OCI-LY1 (cell line): ENCODE measurements around the gene OXT.

Experiments
- H2AFZ ChIP-seq: fragments of 200-600 bp; sonication (generic), shearing (Covaris generic); 2 replicates; pipeline ENCODE4 v1.6.0; 2014; ENCODE audit warnings: antibody characterized with exemption, mild to moderate bottlenecking, low read length
- H3F3A ChIP-seq: fragments of 200-600 bp; sonication (generic), shearing (Covaris generic); 2 replicates; pipeline ENCODE4 v1.6.0; 2014; ENCODE audit warnings: mild to moderate bottlenecking, antibody characterized with exemption, low read length, moderate library complexity; ENCODE audit not compliant: insufficient read depth
- H3K27ac ChIP-seq: fragments of 200-600 bp; sonication (generic); 2 replicates; pipeline ENCODE4 v1.5.1; 2014; ENCODE audit warnings: low read length, mixed run types, mild to moderate bottlenecking, low read depth; ENCODE audit not compliant: poor library complexity, severe bottlenecking
- H3K27me3 ChIP-seq: fragments of 200-600 bp; sonication (generic); 2 replicates; pipeline ENCODE4 v1.6.0; 2014; ENCODE audit warnings: antibody characterized with exemption, mild to moderate bottlenecking, low read length, moderate library complexity; ENCODE audit not compliant: insufficient read depth
- H3K36me3 ChIP-seq: fragments of 200-600 bp; sonication (generic); 2 replicates; pipeline ENCODE4 v1.6.1; 2014; ENCODE audit warnings: mild to moderate bottlenecking, antibody characterized with exemption, low read length, moderate library complexity, mixed read lengths; ENCODE audit not compliant: insufficient read depth
- H3K4me1 ChIP-seq: fragments of 200-600 bp; sonication (generic); 2 replicates; pipeline ENCODE4 v1.5.1; 2014; ENCODE audit warnings: mild to moderate bottlenecking, low read length, moderate library complexity; ENCODE audit not compliant: insufficient read depth, severe bottlenecking
- H3K4me2 ChIP-seq: fragments of 200-600 bp; sonication (generic), shearing (Covaris generic); 2 replicates; pipeline ENCODE4 v1.6.1; 2014; ENCODE audit warnings: low read length
- H3K4me3 ChIP-seq: fragments of 200-600 bp; sonication (generic); 2 replicates; pipeline ENCODE4 v1.5.1; 2014; ENCODE audit warnings: low read length, low read depth, mild to moderate bottlenecking, mixed read lengths; ENCODE audit not compliant: poor library complexity, severe bottlenecking
- H3K79me2 ChIP-seq: fragments of 200-600 bp; shearing (Covaris generic); 2 replicates; pipeline ENCODE4 v1.6.1; 2016; ENCODE audit warnings: mixed run types, low read length, mixed read lengths; ENCODE audit not compliant: insufficient read depth
- H3K9ac ChIP-seq: fragments of 200-600 bp; sonication (generic), shearing (Covaris generic); 2 replicates; pipeline ENCODE4 v1.6.1; 2014; ENCODE audit warnings: mild to moderate bottlenecking, low read length, mixed read lengths
- H3K9me2 ChIP-seq: fragments of 200-600 bp; sonication (generic), shearing (Covaris generic); 2 replicates; pipeline ENCODE4 v1.6.1; 2014; ENCODE audit warnings: low read depth, mild to moderate bottlenecking, low read length, mixed read lengths
- H3K9me3 ChIP-seq: fragments of 200-600 bp; shearing (Covaris generic); 2 replicates; pipeline ENCODE4 v1.6.1; 2014; ENCODE audit warnings: low read length, mixed read lengths
- H4K20me1 ChIP-seq: fragments of 200-600 bp; sonication (generic), shearing (Covaris generic); 2 replicates; pipeline ENCODE4 v1.6.0; 2016; ENCODE audit warnings: mild to moderate bottlenecking, low read length; ENCODE audit not compliant: insufficient read depth
- CTCF ChIP-seq: fragments of 200-600 bp; sonication (generic), shearing (Covaris generic); IDR thresholded peaks from 2 replicates; pipeline ENCODE4 v1.5.1; 2017; ENCODE audit warnings: mild to moderate bottlenecking, antibody characterized with exemption, low read length, moderate library complexity, mixed read lengths
- EZH2 ChIP-seq: fragments of 200-600 bp; sonication (generic), shearing (Covaris generic); IDR thresholded peaks from 2 replicates; pipeline ENCODE4 v1.8.0; 2017; ENCODE audit warnings: borderline replicate concordance, mixed run types, mild to moderate bottlenecking, antibody characterized with exemption, low read length, moderate library complexity, mixed read lengths

Gene OXT

DNA sequence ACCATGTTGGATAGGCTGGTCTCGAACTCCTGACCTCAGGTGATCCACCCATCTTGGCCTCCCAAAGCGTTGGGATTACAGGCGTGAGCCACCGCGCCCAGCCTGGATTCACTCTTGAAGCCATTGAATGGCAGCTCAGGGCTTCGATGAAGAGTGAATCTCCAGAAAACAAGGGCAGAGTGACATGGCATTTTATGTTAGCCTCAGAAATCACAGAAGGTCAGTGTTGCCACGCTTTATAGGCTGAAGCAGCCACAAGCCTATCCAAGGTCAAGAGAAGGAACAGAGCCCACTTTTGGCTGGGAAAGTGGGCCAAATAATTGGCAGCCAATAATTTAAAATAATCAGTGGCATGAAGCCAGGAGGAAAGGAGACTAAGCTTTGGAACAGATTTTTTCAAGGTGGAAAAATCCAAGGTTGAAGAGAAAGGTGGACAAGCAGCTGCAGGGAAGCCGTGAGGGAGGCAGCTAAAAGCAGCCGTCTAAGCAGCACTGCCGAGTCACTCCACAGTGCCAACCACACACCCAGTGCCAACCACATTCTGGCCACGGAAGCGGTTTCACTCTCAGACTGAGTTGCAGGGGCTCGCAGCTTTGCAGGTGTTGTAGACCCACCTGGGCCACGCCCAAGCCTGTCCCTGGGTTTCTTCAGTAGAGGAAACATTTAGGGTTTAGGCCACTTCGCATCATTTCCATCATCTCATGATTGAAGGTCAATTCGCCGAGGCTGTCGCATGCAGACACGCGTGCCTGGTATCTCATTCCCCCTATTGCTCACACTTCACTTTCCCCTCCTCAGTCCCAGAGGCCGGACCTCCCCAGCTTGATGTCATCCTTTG lies 30.5 kb downstream of the OXT start:
- H3K27me3 ChIP-seq, result no peaks in the 10 kb centered on the region
- H3K36me3 ChIP-seq, result no peaks in the 10 kb centered on the region
- H3K9me2 ChIP-seq, result no peaks in the 10 kb centered on the region
- H3K4me2 ChIP-seq, result no peak overlapping the region
- no peak overlapping the region for H3K9ac ChIP-seq
- TF ChIP-seq CTCF, result no peak
- no peak for TF ChIP-seq EZH2
- no peaks in the 10 kb centered on the region for H3K9me3 ChIP-seq
- no peaks in the 10 kb centered on the region for H4K20me1 ChIP-seq
- no peak overlapping the region for H3K4me3 ChIP-seq
- no peak overlapping the region for H2AFZ ChIP-seq
- H3F3A ChIP-seq, result no peaks in the 10 kb centered on the region
- no peaks in the 10 kb centered on the region for H3K79me2 ChIP-seq
- H3K27ac ChIP-seq, result no peak overlapping the region
- no peaks in the 10 kb centered on the region for H3K4me1 ChIP-seq

DNA sequence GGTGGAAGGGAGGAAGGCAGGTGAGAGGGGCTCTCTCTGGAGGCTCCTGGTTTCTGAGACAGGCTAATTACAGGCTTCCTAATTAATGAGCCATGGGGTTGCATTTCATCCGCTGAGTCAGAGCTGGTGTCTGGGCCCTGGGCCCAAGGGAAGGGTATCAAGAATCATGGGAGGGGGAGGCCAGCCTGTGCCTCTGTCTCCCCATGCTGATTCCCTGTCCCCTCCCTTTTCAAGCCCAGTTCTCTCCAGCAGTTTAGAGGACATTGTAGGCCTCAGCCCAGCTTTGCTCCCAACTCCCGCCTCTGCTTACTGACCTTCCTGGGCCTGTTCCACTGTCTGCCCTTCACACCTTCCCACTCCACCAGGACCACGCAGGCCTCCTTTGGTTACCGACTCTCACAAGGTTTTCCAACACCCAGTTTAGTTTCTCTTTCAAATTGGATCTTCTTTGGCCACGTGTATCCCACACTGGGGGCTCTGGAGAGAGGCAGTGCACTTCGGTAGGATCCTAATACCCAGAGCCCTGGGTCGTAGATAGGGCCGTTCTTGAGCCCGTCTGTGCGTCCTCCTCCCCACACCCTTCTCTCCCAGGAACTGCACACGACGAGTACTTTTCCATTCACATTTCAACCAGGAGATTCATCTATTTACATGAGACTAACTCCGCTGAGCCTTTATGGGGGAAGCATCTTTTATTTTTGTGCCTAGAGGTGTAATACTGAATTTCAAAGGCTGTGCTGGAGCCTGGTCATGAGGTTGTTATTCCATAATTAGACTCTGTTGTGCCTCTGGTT lies 31.4 kb downstream of the OXT start:
- Histone ChIP-seq H3K9me2 (no peaks in the 10 kb centered on the region), H3K4me2 (no peak overlapping the region), H3K4me3 (no peak overlapping the region), H3K4me1 (no peaks in the 10 kb centered on the region), H2AFZ (no peak overlapping the region), H3K27me3 (no peaks in the 10 kb centered on the region), H3K79me2 (no peaks in the 10 kb centered on the region), H3K9me3 (no peaks in the 10 kb centered on the region), H3F3A (no peaks in the 10 kb centered on the region), H3K36me3 (no peaks in the 10 kb centered on the region), H3K27ac (no peak overlapping the region), H3K9ac (no peak overlapping the region), H4K20me1 (no peaks in the 10 kb centered on the region)
- TF ChIP-seq EZH2, result no peak
- TF ChIP-seq CTCF, result no peak

DNA sequence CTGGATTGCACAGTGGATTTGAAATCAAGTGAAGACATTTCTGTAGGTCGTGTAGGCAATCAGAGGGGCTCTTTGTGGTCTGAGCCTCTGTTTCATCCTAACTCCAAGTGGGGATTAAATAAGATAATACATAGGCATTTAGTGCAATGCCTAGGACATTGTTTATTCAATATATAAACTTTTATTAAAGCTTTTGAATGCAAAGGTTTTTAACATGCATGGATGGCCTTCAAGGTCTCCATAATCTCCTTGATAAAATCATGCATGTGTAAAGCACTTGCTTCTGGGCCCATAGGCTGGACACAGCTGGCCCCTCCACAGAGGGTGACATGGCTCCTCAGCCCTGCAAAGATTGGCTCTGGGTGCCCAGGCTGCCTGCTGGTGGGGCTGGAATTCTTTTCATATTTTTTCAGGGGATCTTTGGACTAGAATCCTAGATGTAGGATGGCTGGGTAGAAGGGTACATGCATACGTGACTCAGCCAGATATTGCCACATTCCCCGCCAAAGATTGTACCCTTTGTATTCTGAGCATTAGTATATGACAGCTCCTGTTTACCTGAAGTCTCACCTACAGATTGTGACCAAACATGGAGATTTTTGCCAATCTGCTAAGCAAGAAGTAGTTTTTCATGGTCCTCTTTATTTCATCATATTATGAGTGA lies 32.1 kb downstream of the OXT start:
- Histone ChIP-seq H3K4me3 (no peak overlapping the region), H3K4me2 (no peak overlapping the region), H3F3A (no peaks in the 10 kb centered on the region), H3K36me3 (no peaks in the 10 kb centered on the region), H3K4me1 (no peaks in the 10 kb centered on the region), H3K79me2 (no peaks in the 10 kb centered on the region), H2AFZ (no peak overlapping the region), H3K9me3 (no peaks in the 10 kb centered on the region), H3K27me3 (no peaks in the 10 kb centered on the region), H3K9ac (no peak overlapping the region), H4K20me1 (no peaks in the 10 kb centered on the region), H3K27ac (no peak overlapping the region), H3K9me2 (no peaks in the 10 kb centered on the region)
- TF ChIP-seq EZH2, result no peak
- TF ChIP-seq CTCF, result no peak
